HG02840 (cell line): ENCODE results near the gene C19orf67.

Experiments
- ATAC-seq: cut with Tn5 transposase; IDR thresholded peaks from one replicate; pipeline ENCODE4 v1.9.1; 2021; ENCODE audit warnings: mild to moderate bottlenecking, moderate library complexity, moderate number of reproducible peaks; ENCODE audit not compliant: unreplicated experiment, low FRiP score

Gene C19orf67

GRCh38 chr19:14031719-14032480, 53.7 kb downstream of the C19orf67 start, which contains the start of gene IL27RA:
IL27RA (plus strand) TSS chr19:14031762; CDS start chr19:14031873, 111 bp downstream.
- no peak for ATAC-seq
